HG03442 (cell line): ENCODE data around the gene ADCY1.

ENCODE experiments used
- ATAC-seq: cut with Tn5 transposase; IDR thresholded peaks from one replicate; pipeline ENCODE4 v1.9.1; 2021; ENCODE audit warnings: mild to moderate bottlenecking, moderate library complexity; ENCODE audit not compliant: unreplicated experiment

ADCY1 gene

DNA sequence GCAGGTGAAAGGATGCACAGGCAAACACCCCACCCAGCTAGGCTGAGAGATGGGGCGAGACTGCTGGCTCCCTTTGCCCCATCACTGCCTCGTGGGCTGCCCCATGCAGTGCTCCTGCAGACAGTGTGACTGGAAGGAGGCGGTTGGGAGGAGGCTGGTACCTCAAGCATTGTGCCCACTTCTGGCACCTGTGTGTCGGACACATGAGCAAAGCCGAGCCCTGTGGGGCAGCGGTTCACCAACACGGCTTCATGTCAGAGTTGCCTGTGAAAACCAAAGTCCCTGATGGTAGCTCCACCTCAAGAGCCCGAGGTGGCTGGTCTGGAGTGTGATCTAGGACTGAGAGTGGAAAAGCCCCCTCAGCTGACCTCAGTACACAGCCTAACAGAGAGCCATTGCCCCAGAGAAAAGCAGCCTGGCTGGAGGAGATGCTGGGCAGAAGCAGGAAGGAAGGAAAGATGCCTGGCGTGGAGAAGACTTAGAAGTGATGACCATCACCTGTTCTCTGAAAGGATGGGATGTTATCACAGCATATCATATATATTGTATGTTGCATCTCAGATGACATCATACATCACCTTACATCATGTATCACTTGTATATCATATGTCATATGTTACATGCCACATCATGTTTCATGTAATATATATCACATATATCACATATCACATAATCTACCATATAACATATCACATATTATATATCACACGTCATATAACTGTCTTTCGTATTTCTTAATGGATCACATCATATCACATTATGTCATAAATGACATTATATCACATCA lies 75.6 kb downstream of the ADCY1 start:
- no peak for ATAC-seq

DNA sequence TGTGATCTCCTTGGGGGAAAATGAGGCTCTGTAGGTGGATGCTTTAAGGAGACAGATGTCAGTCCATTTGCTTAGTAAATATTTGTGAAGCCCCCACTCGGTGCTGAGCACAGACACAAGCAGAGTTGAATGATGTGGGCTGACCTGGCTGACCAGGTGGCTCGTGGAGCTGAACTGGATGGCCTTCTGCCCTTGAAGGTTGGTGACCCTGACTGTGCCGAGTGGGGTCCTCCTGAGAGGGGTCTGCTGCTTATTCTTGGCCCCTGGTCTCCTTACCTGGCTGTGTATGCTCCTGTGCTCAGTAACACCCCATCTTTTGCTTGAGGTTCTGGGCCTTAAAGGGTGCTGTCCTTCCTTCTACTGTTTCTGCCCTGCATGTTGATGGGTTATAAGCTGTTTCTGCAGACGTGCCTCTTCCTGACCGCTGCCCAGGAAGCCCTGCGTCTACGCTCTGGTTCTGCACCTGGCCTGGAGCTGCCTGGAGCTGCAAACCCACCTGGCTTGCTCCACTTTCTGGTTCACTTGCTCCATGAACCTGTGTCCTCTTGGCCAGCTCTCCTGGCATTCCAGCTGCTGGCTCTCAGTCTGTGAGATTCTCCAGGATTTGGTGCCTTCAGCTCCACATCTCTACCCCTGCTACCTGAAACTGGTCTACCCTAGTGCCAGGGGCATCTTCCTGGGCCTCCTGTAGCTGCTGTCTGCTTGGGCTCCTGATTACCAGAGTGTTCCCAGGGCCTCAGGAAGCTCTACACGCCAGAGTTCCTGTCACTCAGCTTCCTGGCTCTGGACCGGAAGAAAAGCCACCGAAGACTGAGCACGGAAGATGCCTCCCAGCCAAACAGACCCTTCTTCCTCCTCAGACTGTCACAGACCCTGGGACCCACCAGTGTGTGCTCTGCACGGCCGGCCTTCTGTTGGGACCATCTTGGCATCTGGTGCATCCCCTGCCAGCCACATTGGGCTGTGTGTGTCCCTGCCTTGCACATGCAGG lies 76.5 kb downstream of the ADCY1 start:
- ATAC-seq: no peak

DNA sequence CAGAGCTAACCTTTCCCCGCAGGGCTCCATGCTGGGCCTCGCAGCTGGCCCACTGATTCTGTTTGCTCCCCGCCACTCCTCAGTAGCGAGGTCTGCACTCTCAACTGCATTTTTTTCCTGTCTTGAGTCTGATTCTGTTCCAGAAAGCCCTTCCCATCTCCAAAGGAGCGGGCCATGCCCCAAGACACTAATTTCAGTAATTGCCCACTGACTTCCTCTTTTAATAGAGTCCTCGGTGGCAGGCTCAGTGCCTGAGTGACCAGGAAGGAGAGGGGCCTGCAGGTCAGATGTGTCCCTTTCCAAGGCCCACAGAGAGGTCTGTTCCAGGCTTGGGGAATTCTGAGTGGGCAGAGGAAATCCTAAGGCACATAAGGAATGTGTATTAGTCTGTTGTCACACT lies 77.4 kb downstream of the ADCY1 start:
- ATAC-seq: no peak

DNA sequence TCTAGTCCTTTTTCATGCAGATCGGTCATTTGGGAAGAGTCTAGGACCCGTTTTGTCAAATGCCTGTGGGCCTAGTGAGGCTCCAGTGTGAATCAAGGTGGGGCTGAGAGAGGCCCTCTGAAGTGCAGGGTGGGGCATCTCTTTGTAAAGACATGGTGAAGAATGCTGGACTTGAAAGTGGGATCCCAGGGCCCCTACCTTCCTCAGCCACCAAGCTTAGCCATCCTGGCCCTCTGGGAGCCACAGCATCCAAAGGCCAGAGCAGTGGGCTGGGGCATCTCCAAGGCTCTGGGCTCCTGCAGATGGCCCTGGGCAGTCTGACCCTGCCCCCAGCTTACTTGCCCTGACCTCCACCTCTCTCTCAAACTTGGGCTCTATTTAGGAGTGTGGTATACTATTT lies 78.5 kb downstream of the ADCY1 start:
- ATAC-seq: no peak

DNA sequence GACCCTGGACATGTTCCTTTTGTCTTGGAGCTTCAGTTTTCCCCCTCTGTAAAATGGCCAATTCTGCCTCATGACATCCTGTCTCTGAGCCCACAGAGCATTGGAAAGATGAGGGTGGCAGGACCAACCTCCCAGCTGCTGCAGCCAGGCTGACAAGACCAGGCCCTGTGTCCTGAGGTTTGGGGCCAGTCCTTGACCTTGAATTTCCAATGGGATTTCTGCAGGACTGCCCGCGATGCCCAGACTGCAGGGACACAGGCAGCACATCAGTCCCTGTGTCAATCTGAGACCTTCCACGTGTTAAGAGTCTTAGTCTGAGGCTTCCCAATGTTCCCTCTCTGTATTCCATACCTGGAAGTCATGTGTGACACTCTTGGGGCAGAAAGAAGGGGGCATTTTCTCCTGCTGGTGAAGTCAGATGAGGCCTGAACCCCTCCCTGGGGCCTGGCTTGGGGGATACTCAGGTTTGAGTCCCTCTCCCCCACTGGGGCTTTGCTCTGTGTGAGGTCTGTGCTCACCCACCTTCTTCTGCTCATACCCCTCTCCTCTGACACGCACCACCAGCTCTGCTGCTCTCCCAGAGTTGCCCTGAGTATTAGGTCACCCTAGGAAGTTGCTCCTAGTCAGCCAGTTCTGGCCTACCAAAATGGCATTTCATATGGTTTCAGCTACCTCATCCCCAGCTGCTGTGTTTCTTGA lies 79.2 kb downstream of the ADCY1 start:
- ATAC-seq: no peak

DNA sequence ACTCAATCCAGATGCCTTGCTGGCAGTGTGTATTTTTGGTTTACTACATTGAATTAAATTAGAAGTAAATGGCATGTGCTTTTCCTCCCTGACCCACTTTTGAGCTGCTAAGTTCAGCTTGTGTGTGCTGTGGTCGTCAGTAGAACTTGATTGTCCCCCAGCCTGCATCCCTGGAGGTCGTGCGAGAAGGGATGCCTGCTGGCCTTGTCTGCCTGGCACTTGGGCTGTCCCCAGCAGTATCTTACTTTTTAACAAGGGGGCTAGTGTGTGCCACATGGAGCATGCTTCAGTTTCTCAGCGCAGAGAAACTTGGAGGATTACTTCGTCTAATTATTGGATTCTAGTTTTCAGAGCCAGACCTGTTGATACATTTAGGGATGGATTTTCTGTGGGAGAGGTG lies 80.2 kb downstream of the ADCY1 start:
- ATAC-seq: no peak

DNA sequence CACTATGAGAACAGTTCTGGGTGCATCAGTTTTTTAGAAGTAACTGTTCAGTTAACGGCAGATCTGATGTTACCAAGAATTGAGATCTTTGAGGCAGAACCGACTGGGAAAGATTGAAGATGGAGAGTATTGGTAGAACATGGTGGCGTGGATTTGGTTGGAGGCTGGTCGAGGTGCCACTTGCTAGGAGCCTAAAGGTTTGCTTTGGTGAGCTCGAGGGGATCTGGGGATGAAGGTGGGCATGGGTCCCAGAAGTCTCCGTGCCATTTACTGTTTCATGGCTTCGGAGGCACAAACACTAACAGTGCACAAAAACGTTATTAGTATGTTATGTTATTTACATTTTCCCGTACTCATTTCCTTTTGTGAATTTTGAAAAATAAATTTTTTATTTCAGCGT lies 81.4 kb downstream of the ADCY1 start:
- ATAC-seq: no peak

DNA sequence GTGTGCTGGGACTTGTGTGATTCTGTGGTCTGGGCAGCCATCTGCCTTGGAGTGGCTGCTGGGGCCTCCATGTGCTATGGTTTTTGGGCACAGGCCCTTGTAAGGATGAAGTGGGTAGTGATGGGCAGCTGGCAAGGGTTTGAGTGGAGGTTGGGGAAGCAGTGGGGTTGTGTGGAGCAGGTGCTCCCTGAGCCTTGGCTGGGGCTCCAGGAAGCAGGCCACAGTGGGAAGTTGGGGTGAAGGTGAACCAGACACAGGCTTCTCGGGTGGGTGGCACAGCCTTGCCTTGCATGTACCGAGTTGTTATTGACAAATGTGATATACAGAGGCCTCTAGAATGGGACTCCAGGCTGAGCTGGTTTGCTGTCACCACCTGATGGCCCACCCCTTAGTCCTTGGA lies 82.3 kb downstream of the ADCY1 start:
- no peak for ATAC-seq

DNA sequence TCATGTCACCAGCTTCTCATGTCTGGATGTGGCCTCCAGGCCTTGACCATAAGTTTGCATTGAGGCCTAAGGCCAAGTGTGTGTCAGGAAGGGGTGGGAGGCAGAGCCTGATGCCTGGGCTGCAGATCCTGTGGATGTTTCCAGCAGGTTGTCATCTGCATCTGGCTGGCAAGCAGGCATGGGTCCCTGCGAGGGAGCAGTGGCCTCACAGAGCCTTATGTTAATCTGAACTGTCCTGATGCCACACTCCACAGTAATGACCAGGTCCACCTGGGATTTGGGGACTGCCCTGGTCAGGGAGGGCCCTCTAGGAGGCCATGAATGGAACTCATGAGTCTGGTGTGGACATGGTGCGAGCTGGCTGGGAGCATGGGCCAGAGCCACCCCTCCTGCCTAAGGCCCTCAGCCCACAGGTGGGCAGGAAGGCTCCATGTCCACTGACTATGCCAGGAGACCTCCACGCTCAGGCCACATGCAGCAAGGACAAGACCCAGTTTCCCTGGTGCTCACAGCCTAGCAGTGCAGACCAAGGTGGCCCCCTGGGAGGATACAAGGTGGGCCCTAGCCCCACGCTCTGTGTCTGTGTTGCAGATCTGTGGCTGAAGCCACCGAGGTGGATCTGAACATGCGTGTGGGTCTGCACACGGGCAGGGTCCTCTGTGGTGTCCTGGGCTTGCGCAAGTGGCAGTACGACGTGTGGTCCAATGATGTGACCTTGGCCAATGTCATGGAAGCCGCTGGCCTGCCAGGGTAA lies 83.1 kb downstream of the ADCY1 start:
- ATAC-seq: no peak

DNA sequence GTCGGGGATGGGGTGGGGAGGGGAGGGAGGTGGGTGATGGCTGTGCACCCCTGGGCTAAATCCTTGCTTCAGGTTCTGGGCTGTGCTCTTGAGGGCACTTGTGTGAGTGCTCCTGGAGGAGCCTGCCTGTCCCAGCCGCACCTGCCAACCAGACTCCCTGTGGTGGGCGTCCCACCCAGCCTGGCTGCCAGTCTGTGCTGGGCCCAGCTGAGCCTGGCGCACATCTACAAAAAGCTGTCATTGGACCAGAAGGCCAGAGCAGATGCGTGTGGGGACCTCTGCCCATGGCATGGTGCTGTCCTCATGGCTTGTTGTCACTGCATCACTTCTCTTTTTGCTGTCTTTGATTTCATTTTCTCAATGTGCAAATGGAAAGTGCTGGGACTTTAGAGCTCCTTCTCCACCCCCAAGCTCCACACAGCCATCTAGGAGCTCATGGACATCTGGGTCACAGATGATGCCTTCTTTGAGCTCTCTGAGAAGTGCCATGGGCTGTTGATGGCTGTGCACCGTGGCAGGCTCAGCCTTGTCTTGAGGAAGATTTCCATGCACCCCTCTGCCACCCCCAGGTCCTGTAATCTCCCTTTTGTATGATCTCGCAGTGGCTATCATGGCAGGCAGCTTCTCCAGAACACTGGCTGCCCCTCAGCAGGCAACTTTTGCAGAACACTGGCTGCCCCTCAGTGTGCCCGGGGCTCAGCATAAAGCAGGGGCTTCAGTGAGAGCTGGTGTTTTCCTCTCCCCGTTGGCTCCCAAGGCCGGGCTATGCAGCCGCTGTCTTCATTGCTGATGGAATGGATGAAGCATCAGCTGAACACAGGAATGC lies 83.9 kb downstream of the ADCY1 start:
- ATAC-seq: no peak

DNA sequence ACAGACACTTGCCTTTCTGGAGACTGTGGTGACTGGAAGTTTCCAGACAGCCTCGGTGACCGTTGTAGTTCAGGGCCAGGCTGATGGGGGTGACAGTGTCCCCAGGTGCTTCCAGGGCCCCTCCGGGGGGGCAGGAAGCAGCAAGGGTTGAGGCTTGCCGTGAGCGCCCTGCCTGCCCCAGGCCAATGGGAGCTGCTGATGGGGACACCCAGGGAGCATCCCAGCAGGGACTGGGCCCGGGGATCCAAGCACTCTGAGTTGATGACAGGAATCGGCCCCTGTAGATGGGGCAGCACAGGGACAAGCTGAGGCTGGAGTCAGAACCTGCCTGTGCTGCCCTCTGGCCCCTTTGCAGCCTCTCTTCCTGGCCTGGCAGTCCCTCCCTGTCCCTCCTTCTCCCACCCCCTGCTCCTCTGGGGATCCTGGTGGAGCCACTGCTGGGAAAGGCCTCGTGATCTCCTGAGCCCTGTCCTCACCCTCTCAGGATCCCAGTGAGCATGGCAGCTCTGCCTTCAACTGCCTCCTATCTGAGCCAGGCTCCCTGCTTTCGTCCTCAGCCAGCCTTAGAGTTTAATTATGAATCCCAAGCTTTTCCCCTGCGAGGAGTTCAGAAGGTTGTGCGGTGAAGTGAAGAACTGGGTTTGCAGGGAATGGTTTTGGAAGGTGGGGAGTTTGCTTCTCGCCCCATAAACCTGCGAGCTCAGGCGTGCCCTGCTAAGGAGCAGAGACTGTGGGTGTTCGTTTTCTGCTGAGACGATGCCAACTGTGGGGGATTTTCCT lies 84.7 kb downstream of the ADCY1 start:
- ATAC-seq: no peak

DNA sequence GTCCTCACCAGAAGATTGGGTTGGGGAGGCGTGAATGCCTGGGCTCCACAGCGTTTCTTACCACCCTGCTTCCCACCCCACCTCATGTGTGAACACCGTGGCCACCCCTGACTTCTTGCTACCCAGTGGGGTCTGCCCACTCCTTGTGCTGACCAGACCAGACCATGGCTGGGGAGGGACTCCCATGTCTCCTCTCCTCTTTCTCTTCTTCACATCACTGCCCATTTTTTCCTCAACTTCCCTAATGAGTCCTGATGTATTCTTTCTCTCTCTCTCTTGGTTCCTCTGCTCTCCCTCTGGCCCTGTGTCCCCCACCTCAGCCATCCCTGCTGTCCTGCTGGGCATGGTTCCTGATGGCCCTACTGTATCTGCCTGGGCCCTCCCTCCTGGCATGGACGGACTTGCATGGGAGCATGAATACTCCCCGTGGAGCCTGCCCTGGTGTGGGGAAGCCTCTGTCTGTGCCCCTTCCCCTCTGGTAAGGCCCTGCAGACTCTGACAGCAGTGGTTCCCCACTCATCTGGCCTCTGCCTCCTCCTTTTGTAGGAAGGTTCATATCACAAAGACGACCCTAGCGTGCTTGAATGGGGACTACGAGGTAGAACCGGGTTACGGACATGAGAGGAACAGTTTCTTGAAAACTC lies 85.5 kb downstream of the ADCY1 start:
- no peak for ATAC-seq

DNA sequence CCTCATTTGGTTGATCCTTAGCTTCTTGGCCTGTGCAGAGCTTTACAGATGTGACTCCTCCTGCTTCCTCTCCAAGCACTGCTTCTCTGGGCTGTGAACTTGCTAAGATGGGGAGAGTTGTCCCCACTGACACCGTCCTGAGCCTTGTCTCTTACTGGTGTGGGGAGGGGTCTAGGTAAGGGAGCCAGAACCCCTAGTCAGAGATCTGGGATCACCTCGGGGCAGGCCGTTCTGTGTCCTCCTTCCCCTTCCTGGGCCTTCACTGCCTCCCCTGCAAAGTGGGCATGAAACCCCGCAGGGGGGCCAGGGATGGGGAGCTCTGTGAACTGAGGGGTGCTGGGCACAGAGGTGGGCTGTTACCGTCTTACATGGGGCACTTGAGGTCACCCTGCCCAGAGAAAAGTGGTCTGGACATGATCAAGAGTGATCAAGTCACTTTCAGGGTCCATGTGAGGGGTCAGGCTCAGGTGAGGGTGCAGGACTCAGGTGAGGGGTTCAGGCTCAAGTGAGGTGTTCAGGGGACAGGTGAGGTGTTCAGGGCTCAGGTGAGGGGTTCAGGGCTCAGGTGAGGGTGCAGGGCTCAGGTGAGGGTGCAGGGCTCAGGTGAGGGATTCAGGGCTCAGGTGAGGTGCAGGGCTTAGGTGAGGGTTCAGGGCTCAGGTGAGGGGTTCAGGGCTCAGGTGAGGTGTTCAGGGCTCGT lies 86.2 kb downstream of the ADCY1 start:
- ATAC-seq: no peak

DNA sequence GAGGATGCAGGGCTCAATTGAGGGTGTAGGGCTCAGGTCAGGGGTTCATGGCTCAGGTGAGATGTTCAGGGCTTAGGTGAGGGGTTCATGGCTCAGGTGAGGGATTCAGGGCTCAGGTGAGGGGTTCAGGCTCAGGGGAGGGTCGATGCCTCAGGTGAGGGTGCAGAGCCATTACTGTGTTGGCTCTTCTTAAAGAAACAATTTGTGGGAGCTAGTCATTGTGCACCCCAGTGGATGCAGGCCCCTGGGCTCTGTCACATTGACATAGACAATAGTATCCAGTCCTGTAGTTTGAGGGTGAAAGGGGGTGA lies 86.7 kb downstream of the ADCY1 start:
- no peak for ATAC-seq

DNA sequence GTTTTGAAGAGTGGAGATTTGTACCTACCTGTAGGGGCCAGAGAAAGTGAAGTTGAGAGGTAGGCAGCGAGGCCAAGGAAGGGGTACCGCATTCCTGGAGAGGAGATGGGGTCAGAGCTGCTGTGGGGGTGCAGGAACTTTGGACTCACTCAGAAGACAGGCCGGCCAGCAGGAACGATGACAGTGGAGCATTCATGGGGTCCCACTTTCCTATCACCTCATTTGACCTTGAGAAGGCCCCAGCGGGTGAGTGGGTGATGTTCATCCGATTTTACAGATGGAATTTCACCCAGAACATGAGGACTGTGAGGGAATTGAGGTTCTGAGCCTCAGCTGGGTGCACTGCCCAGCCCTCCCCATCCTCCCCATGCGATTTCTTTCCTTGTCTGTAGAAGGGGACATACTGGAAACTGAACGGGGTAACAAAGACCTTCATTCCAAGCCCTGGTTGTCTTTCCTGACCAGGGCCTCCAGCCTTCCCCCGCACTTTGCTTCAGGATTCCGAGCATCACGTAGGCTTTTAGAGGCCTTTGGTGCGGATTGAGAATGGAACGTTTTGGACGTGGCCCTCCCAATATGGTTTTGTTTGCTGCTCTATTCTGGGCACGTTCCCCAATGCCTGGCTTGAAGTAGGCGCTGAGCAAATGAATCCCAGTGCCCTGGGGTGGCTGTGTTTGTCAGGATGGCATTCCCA lies 87.3 kb downstream of the ADCY1 start:
- ATAC-seq: no peak

DNA sequence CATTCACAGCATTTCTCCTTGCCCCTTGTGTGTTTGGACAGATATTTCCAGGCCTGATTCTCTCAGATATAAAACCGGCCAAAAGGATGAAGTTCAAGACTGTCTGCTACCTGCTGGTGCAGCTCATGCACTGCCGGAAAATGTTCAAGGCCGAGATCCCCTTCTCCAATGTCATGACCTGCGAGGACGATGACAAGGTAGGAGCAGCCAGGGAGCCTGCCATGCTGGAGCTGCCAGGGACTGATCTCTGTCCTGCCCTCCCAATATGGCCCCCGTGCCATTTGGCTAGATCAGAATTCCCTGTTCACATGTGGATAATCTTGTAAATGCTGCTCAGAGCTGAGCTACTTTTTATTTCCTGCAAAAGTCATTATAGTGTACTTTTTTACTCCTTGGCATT lies 87.8 kb downstream of the ADCY1 start:
- ATAC-seq: no peak

DNA sequence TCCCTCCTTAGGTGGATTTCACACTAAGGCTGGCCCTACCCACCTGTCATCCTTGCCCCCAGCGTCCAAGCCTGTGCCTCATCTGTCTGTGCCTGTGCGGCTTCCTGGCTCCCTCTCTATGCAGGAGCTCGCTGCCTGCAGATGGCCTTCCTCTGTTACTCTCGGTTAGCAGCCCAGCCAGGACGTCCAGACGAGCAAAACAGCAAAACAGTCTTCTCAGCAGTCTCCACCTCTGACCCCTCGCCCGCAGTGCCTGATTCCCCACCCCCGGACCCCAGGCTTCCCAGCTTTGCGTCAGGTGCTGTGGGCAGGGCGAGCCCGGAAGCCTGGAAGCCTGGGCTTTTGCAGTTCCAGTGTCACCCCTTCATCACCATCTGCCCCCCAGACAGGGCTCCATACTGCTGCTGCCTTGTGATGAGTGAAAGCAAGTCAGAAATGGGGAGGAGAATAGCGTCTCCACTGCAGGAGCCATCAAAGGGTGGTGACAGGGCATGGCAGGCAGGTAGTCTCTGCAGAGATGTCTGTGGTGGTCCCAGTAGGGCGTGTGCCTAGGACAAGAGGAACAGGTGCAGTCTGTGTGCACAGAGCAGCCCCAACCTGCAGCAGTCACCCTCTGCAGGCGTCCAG lies 88.5 kb downstream of the ADCY1 start:
- no peak for ATAC-seq
